ENCODE measurements around the gene SCGB3A1.

- TF ChIP-seq, protein P1, sequence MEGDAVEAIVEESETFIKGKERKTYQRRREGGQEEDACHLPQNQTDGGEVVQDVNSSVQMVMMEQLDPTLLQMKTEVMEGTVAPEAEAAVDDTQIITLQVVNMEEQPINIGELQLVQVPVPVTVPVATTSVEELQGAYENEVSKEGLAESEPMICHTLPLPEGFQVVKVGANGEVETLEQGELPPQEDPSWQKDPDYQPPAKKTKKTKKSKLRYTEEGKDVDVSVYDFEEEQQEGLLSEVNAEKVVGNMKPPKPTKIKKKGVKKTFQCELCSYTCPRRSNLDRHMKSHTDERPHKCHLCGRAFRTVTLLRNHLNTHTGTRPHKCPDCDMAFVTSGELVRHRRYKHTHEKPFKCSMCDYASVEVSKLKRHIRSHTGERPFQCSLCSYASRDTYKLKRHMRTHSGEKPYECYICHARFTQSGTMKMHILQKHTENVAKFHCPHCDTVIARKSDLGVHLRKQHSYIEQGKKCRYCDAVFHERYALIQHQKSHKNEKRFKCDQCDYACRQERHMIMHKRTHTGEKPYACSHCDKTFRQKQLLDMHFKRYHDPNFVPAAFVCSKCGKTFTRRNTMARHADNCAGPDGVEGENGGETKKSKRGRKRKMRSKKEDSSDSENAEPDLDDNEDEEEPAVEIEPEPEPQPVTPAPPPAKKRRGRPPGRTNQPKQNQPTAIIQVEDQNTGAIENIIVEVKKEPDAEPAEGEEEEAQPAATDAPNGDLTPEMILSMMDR (IDR thresholded peaks at IDR 0.05 in 4 of 5, conservative IDR thresholded peaks at IDR 0.05 in 1 of 5) = no peak
- TF ChIP-seq POLR2A (IDR thresholded peaks at IDR 0.05) = no peak
These were observed 7.7 kb upstream of the SCGB3A1 start for GRCh38 chr5:180598797-180599589.
